Body of pancreas (tissue), 4 donors: ENCODE results near the gene NMRK1. TPM values are rescaled to one million over a fixed set of nuclear protein-coding genes. Genes with fewer than 3 reads are reported as not detected.

ENCODE experiments used
- ATAC-seq: fragments of 150-250 bp; one replicate; pipeline ENCODE4 v1.9.1; 2016
- DNase-seq, 4 donors: peaks; one replicate each; pipeline ENCODE4 v3.0.0-alpha.2; 2019
- H3K27ac ChIP-seq, 4 donors: fragments of 200-600 bp; sonication (generic); 1 replicate in 3 of 4; 2 replicates in 1 of 4; pipeline versions ENCODE4 v1.5.1 to v1.6.1; 2016 to 2019; ENCODE audit warnings: mild to moderate bottlenecking in 1 of 4, mixed read lengths in 1 of 4, moderate library complexity in 1 of 4
- H3K27me3 ChIP-seq, 2 donors: fragments of 200-600 bp; sonication (generic); one replicate each; pipeline ENCODE4 v1.6.0; 2016; ENCODE audit warnings: mild to moderate bottlenecking in 1 of 2
- H3K36me3 ChIP-seq, 2 donors: fragments of 200-600 bp; sonication (generic); replicated peaks in 1 of 2; 2 replicates each; pipeline ENCODE4 v1.5.1; 2016; ENCODE audit warnings: low read depth in 2 of 2; ENCODE audit not compliant: insufficient read depth in 1 of 2
- H3K4me1 ChIP-seq: fragments of 200-600 bp; sonication (generic); one replicate; pipeline ENCODE4 v1.6.0; 2016
- H3K4me3 ChIP-seq, 2 donors: fragments of 200-600 bp; sonication (generic); 1 replicate in 1 of 2; 2 replicates in 1 of 2; pipeline ENCODE4 v1.5.1; 2016 to 2019
- H3K9me3 ChIP-seq, 3 donors: fragments of 200-600 bp; sonication (generic); 1 replicate in 2 of 3; 2 replicates in 1 of 3; pipeline ENCODE4 v1.5.1; 2016
- POLR2A ChIP-seq, 3 donors: fragments of 450-650 bp; IDR thresholded peaks; one replicate each; pipeline ENCODE4 v1.6.1; 2016; ENCODE audit warnings: antibody characterized with exemption in 3 of 3, mild to moderate bottlenecking in 2 of 3
- WGBS, 2 donors: methylation state at CpG; one replicate each; pipeline ENCODE4 v1.1.5; 2017; 5-methylcytosine and 5-hydroxymethylcytosine counted together
- intact Hi-C: fragments of 100-400 bp; cut with DNase I; formaldehyde crosslinking; loops from one replicate; pipeline ENCODE4 v1.15.1; 2023
- total RNA-seq, 2 donors: library from RNA; depleted of rRNA; stranded (reverse); fragments of >200 nt; gene quantifications; one replicate each; pipeline ENCODE4 v1.1.0, GENCODE V29; 2016
- TF ChIP-seq, protein P1 (sequence below), 7 experiments: fragments of 450-650 bp in 4 of 7; fragments of 200-600 bp in 3 of 7; sonication (generic) in 3 of 7; IDR thresholded peaks; one replicate each; pipeline ENCODE4 v1.5.1; 2016 to 2019; ENCODE audit warnings: antibody characterized with exemption in 7 of 7

NMRK1 gene
- total RNA-seq, 2 donors from 2014 or later = 12.5 to 31.1 TPM

DNA sequence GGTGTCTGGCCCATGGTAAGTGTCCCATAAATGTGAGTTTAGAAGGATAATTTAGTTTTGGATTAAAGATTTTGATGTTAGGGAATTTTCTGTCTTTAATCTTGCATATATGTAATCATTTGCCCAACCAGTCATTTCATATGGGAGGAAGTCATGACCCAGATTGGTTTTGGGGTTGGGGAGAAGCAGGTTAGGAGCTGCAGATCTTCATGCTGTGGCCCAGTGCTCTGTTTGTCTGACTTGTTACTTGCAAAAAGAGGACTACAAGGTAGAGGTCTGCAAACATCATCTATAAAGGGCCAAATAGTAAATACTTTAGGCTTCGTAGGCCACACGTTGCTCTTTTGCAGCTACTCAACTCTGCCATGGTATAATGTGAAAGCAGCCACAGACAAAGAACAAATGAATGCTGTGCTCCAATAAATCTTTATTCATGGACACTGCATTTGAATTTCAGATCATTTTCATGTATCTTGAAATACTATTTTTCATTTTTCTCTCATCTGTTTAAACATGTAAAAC is 17.1 kb upstream of the NMRK1 start:
- intact Hi-C loops = no loop called here
- H3K9me3 ChIP-seq = no peaks in the 10 kb centered on the region
- peaks cover 13% of the 10 kb centered on the region for H3K4me1 ChIP-seq
- no peak overlapping the region for H3K27ac ChIP-seq
- no peak for ATAC-seq
- WGBS, 2 donors = 97 to 100% methylated on average over 2 of the region's 2 CpGs
- H3K27me3 ChIP-seq = no peaks in the 10 kb centered on the region
- DNase-seq = no peak
- no peak overlapping the region for H3K4me3 ChIP-seq
- no peaks in the 10 kb centered on the region for H3K36me3 ChIP-seq
- no peak for TF ChIP-seq POLR2A (IDR thresholded peaks at IDR 0.05)
- TF ChIP-seq, protein P1, sequence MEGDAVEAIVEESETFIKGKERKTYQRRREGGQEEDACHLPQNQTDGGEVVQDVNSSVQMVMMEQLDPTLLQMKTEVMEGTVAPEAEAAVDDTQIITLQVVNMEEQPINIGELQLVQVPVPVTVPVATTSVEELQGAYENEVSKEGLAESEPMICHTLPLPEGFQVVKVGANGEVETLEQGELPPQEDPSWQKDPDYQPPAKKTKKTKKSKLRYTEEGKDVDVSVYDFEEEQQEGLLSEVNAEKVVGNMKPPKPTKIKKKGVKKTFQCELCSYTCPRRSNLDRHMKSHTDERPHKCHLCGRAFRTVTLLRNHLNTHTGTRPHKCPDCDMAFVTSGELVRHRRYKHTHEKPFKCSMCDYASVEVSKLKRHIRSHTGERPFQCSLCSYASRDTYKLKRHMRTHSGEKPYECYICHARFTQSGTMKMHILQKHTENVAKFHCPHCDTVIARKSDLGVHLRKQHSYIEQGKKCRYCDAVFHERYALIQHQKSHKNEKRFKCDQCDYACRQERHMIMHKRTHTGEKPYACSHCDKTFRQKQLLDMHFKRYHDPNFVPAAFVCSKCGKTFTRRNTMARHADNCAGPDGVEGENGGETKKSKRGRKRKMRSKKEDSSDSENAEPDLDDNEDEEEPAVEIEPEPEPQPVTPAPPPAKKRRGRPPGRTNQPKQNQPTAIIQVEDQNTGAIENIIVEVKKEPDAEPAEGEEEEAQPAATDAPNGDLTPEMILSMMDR (IDR thresholded peaks at IDR 0.05) = no peak

DNA sequence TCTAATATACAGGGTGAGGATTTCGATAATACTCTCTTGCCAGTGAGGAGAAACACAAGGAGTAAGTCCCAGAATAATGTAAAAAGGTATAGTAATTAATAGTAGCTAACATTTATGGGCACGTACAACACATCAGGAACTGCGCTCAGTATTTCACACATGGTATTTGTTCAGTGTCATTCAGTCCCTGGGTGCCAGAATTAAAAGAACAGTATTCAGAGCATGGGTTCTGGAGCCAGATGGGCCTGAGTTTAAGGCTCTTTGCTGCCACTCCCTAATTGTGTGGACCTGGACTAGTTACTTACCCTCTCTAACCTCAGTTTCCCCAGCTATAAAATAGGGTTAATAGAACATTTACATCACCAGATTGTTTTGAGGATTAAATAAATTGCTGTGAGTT is 16.7 kb upstream of the NMRK1 start:
- no peak overlapping the region for H3K27ac ChIP-seq
- WGBS, 2 donors = 21 to 58% methylated on average over 3 of the region's 3 CpGs
- intact Hi-C loops = no loop called here
- no peaks in the 10 kb centered on the region for H3K9me3 ChIP-seq
- H3K27me3 ChIP-seq = no peaks in the 10 kb centered on the region
- ATAC-seq = no peak
- no peak for DNase-seq
- H3K4me1 ChIP-seq = peaks cover 13% of the 10 kb centered on the region
- H3K4me3 ChIP-seq = no peak overlapping the region
- no peaks in the 10 kb centered on the region for H3K36me3 ChIP-seq
- TF ChIP-seq POLR2A (IDR thresholded peaks at IDR 0.05) = no peak
- TF ChIP-seq, protein P1 (IDR thresholded peaks at IDR 0.05) = no peak

DNA sequence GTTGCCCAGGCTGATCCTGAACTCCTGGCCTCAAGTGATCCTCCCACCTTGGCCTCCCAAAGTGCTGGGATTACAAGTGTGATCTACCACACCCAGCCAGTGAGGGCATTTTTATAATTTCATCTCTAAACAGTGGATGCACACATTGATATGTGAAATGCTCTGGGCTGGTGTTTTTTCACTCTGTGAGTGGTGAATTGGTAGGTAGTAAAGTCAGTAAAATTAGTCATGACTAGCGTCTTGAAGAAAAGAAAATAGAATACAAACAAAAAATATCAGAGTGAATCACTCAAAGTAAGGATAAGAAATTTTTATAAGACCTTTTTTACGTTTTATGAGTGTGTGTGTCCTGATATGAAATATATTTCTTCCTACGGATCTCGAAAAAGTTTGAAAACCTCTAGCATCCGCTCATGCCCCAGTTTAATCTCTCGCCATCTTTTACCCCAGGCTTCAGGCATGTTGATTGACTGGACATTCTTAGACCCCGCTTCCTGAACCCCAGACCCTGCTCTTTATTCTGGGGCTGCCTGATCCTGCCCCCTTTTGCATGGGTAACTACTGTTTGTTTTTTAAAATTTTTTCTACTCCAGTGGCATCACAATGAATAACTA is 14.3 kb upstream of the NMRK1 start:
- no peak overlapping the region for H3K4me3 ChIP-seq
- DNase-seq (no peak), ATAC-seq (no peak)
- H3K27me3 ChIP-seq = no peaks in the 10 kb centered on the region
- TF ChIP-seq POLR2A (IDR thresholded peaks at IDR 0.05) = no peak
- TF ChIP-seq, protein P1 (IDR thresholded peaks at IDR 0.05) = no peak
- H3K27ac ChIP-seq = no peak overlapping the region
- no peaks in the 10 kb centered on the region for H3K9me3 ChIP-seq
- H3K4me1 ChIP-seq = peaks cover 13% of the 10 kb centered on the region
- intact Hi-C loops = no loop called here
- 91 to 93% methylated on average over 7 of the region's 7 CpGs for WGBS, 2 donors
- H3K36me3 ChIP-seq = no peaks in the 10 kb centered on the region

DNA sequence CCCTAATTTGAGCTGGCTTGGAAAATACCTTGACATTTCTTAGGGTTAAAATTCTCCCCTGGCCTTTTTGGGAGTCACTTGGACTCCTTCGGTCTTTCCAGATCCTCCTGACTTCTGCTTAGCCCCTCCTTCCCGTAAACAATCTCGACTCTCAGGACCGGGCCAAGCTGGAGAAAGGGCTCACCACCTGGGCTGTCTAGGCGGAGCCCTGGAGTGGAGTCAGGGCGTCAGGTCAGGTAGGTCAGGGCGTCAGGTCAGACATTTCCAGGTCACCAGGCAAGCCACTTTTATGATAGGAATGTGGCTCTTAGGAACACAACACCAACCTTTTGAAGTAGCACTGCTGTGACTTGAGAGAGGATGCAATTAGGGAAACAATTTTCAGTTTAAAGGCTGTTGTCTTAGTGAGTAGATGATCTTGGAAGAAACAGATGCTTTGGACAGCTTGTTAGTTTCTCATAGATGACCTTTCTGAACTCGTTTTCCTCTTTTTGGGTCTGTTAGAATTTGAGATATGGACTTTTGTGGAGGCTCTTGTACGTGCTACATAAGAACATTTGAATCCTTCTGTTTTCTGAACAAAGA is 13.1 kb upstream of the NMRK1 start:
- Histone ChIP-seq H3K27ac (no peak overlapping the region), H3K27me3 (no peaks in the 10 kb centered on the region), H3K36me3 (no peaks in the 10 kb centered on the region), H3K4me3 (no peak overlapping the region), H3K4me1 (peaks cover 13% of the 10 kb centered on the region), H3K9me3 (no peaks in the 10 kb centered on the region)
- whole genome bisulfite sequencing, 2 donors = 56 to 58% methylated on average over 9 of the region's 9 CpGs
- DNase-seq (no peak), ATAC-seq (no peak)
- intact Hi-C loops = no loop called here
- TF ChIP-seq POLR2A (IDR thresholded peaks at IDR 0.05) = no peak
- TF ChIP-seq, protein P1 (IDR thresholded peaks at IDR 0.05) = no peak

DNA sequence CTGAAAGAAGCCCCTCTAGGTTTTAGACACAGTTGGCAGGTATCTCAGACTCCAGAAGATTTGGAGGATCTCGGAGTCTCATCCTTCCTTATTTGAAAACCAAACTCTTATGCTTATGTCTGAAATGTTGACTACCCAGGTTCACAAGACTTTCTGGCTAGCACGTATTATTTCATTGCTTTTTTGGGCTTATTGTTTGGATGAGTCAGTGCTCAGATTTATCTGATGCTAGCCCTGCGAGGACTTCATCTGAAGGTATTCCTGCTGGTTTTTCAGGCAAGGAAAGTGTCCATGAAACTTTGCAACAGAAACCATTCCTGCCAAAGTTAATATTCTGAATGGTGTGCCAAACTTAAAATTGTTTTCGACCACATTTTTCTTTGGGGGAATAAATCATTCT is 8.8 kb upstream of the NMRK1 start:
- H3K27ac ChIP-seq = no peak overlapping the region
- no peak for ATAC-seq
- no peaks in the 10 kb centered on the region for H3K27me3 ChIP-seq
- DNase-seq = no peak
- peaks cover 39% of the 10 kb centered on the region for H3K4me1 ChIP-seq
- TF ChIP-seq, protein P1 (IDR thresholded peaks at IDR 0.05) = no peak
- TF ChIP-seq POLR2A (IDR thresholded peaks at IDR 0.05) = no peak
- 79 to 86% methylated on average over 4 of the region's 4 CpGs for WGBS, 2 donors
- H3K36me3 ChIP-seq = no peaks in the 10 kb centered on the region
- no peaks in the 10 kb centered on the region for H3K9me3 ChIP-seq
- H3K4me3 ChIP-seq = no peak overlapping the region
- intact Hi-C loops = no loop called here
